Spleen (tissue), 11 donors: ENCODE data around the gene ZKSCAN4. TPM values are rescaled to one million over a fixed set of nuclear protein-coding genes. Genes with fewer than 3 reads are reported as not detected.

Experiments
- DNase-seq: peaks from one replicate; pipeline ENCODE4 v3.0.0-alpha.2; 2020
- H3K27ac ChIP-seq, 8 donors: fragments of 200-600 bp; sonication (generic) in 7 of 8; 1 replicate in 4 of 8; 2 replicates in 4 of 8; pipeline versions ENCODE4 v1.5.0 to v1.8.0; 2016 to 2021; ENCODE audit warnings: inconsistent platforms in 4 of 8, mild to moderate bottlenecking in 4 of 8, moderate library complexity in 1 of 8
- H3K27me3 ChIP-seq, 7 donors: fragments of 200-600 bp; sonication (generic) in 6 of 7; replicated peaks in 1 of 7; 1 replicate in 4 of 7; 2 replicates in 3 of 7; pipeline versions ENCODE4 v1.5.0 to v1.8.0; 2016 to 2021; ENCODE audit warnings: inconsistent platforms in 3 of 7, mild to moderate bottlenecking in 1 of 7
- H3K36me3 ChIP-seq, 6 donors: fragments of 200-600 bp; sonication (generic) in 5 of 6; 1 replicate in 4 of 6; 2 replicates in 2 of 6; pipeline versions ENCODE4 v1.5.0 to v1.8.0; 2016 to 2021; ENCODE audit warnings: inconsistent platforms in 2 of 6
- H3K4me1 ChIP-seq, 6 donors: fragments of 200-600 bp; sonication (generic) in 5 of 6; 1 replicate in 3 of 6; 2 replicates in 3 of 6; pipeline versions ENCODE4 v1.5.0 to v1.8.0; 2016 to 2021; ENCODE audit warnings: inconsistent platforms in 3 of 6
- H3K4me3 ChIP-seq, 8 donors: fragments of 200-600 bp; sonication (generic) in 7 of 8; 1 replicate in 4 of 8; 2 replicates in 4 of 8; pipeline versions ENCODE4 v1.5.0 to v1.8.0; 2016 to 2021; ENCODE audit warnings: inconsistent platforms in 4 of 8, mild to moderate bottlenecking in 4 of 8, moderate library complexity in 2 of 8
- H3K9me3 ChIP-seq, 8 donors: fragments of 200-600 bp; sonication (generic) in 7 of 8; 1 replicate in 4 of 8; 2 replicates in 4 of 8; pipeline versions ENCODE4 v1.5.0 to v1.8.0; 2016 to 2021; ENCODE audit warnings: inconsistent platforms in 4 of 8
- CTCF ChIP-seq, 11 experiments: fragments of 200-600 bp in 7 of 11; fragments of 450-650 bp in 4 of 11; sonication (generic) in 4 of 11; IDR thresholded peaks in 8 of 11; conservative IDR thresholded peaks in 3 of 11; 1 replicate in 7 of 11; 2 replicates in 4 of 11; pipeline versions ENCODE4 v1.4.0 to v1.8.0; 2016 to 2021; ENCODE audit warnings: antibody characterized with exemption in 11 of 11, inconsistent platforms in 4 of 11, mild to moderate bottlenecking in 1 of 11
- POLR2A ChIP-seq, 3 donors: fragments of 450-650 bp; IDR thresholded peaks; one replicate each; pipeline ENCODE4 v1.5.1; 2017; ENCODE audit warnings: antibody characterized with exemption in 3 of 3, mild to moderate bottlenecking in 1 of 3
- POLR2AphosphoS5 ChIP-seq, 3 donors: sonication (generic); formaldehyde crosslinking; IDR thresholded peaks; one replicate each; pipeline ENCODE4 v1.5.1; 2017; ENCODE audit warnings: antibody characterized with exemption in 3 of 3
- WGBS, 5 donors: extraction: QIAGEN DNeasy Blood & Tissue Kit in 3 of 5; methylation state at CpG; one replicate each; pipeline versions ENCODE4 v1.1.5 to v1.1.7; 2013 to 2018; 5-methylcytosine and 5-hydroxymethylcytosine counted together
- intact Hi-C: fragments of 100-400 bp; cut with DNase I; formaldehyde crosslinking; loops from one replicate; pipeline ENCODE4 v1.15.0; 2023; ENCODE audit warnings: low total_unique reads
- polyA plus RNA-seq, 3 donors: library from polyadenylated mRNA; stranded (reverse); fragments of 200-250 nt; gene quantifications; one replicate each; pipeline ENCODE4 v1.2.1, GENCODE V29; 2013
- total RNA-seq, 7 donors: library from RNA; depleted of rRNA in 3 of 7; stranded (reverse); fragments of >200 nt in 3 of 7; fragmentation: NEBNext Ultra II Directional in 4 of 7; extraction: Animal tissue kit (Norgen Biotek cat#: 25700) in 4 of 7; gene quantifications; one replicate each; pipeline versions ENCODE4 v1.1.0 to v1.2.1, GENCODE V29; 2016 to 2021
- donor health status: healthy with polysubstance abuse.
- donor health status: DM: no; HTN: no; CAD: no; lungs with moderate emphysema.
- donor health status: DM: no; HTN: no; CAD: no.
- donor health status: Bipolar disorder and iron deficiency.
- donor health status: healthy.
- donor health status: DM: no; HTN: no; CAD: no.
- donor health status: DM: yes; HTN: yes; CAD: no.

Gene ZKSCAN4
- total and polyA plus RNA-seq, 10 donors = 5.2 to 13.7 (median 11.0) TPM

- no peaks in the 10 kb centered on the region for H3K9me3 ChIP-seq
- 0 to 1% (median 0%) methylated on average over 6 to 25 of the region's 25 CpGs for whole genome bisulfite sequencing, 5 donors
- no peak for TF ChIP-seq CTCF (IDR thresholded peaks at IDR 0.05 in 8 of 11, conservative IDR thresholded peaks at IDR 0.05 in 3 of 11)
- peak in 1 of 3 donors; percentile 46 for TF ChIP-seq POLR2AphosphoS5 (IDR thresholded peaks at IDR 0.05)
- no peak for TF ChIP-seq POLR2A (IDR thresholded peaks at IDR 0.05)
- DNase-seq = peak; percentile 89
- peak overlapping the region; percentile 70 to 96 (median 88) for H3K4me3 ChIP-seq
- H3K27me3 ChIP-seq = peaks cover 0 to 6% (median 0%) of the 10 kb centered on the region in 7 donors
- H3K27ac ChIP-seq = peak overlapping the region in 7 of 8 donors; percentile 61 to 82 (median 77)
- H3K4me1 ChIP-seq = peaks cover 7 to 57% (median 31%) of the 10 kb centered on the region in 6 donors
- H3K36me3 ChIP-seq = peaks cover 3 to 31% (median 21%) of the 10 kb centered on the region in 6 donors
- intact Hi-C loops = no loop called here
These were observed 434 bp downstream of the ZKSCAN4 start for GRCh38 chr6:28251661-28252008.

GRCh38 chr6:28250747-28251146 is 1.3 kb downstream of the ZKSCAN4 start:
- intact Hi-C loops = no loop called here
- WGBS, 5 donors = 61 to 79% (median 72%) methylated on average over 2 of the region's 2 CpGs
- H3K4me1 ChIP-seq = peaks cover 7 to 57% (median 31%) of the 10 kb centered on the region in 6 donors
- H3K27ac ChIP-seq = no peak overlapping the region
- no peak for DNase-seq
- peaks cover 0 to under 1% (median 0%) of the 10 kb centered on the region in 7 donors for H3K27me3 ChIP-seq
- H3K4me3 ChIP-seq = peak overlapping the region in 6 of 8 donors; percentile 79 to 96 (median 88)
- no peaks in the 10 kb centered on the region for H3K9me3 ChIP-seq
- peaks cover 3 to 40% (median 30%) of the 10 kb centered on the region in 6 donors for H3K36me3 ChIP-seq
- TF ChIP-seq POLR2A (IDR thresholded peaks at IDR 0.05) (no peak), CTCF (IDR thresholded peaks at IDR 0.05 in 8 of 11, conservative IDR thresholded peaks at IDR 0.05 in 3 of 11) (no peak)

- H3K27ac ChIP-seq = no peak overlapping the region
- H3K4me3 ChIP-seq = no peak overlapping the region
- no peaks in the 10 kb centered on the region for H3K9me3 ChIP-seq
- H3K36me3 ChIP-seq = peaks cover 3 to 59% (median 48%) of the 10 kb centered on the region in 6 donors
- TF ChIP-seq POLR2A (IDR thresholded peaks at IDR 0.05) = no peak
- TF ChIP-seq POLR2AphosphoS5 (IDR thresholded peaks at IDR 0.05) = no peak
- no peak for TF ChIP-seq CTCF (IDR thresholded peaks at IDR 0.05 in 8 of 11, conservative IDR thresholded peaks at IDR 0.05 in 3 of 11)
- no peaks in the 10 kb centered on the region for H3K27me3 ChIP-seq
- intact Hi-C loops = no loop called here
- WGBS, 5 donors = 83 to 97% (median 91%) methylated on average over 1 of the region's 1 CpG
- H3K4me1 ChIP-seq = peaks cover 7 to 55% (median 31%) of the 10 kb centered on the region in 6 donors
- DNase-seq = no peak
These were observed 3.2 kb downstream of the ZKSCAN4 start for GRCh38 chr6:28248916-28249315.

DNA sequence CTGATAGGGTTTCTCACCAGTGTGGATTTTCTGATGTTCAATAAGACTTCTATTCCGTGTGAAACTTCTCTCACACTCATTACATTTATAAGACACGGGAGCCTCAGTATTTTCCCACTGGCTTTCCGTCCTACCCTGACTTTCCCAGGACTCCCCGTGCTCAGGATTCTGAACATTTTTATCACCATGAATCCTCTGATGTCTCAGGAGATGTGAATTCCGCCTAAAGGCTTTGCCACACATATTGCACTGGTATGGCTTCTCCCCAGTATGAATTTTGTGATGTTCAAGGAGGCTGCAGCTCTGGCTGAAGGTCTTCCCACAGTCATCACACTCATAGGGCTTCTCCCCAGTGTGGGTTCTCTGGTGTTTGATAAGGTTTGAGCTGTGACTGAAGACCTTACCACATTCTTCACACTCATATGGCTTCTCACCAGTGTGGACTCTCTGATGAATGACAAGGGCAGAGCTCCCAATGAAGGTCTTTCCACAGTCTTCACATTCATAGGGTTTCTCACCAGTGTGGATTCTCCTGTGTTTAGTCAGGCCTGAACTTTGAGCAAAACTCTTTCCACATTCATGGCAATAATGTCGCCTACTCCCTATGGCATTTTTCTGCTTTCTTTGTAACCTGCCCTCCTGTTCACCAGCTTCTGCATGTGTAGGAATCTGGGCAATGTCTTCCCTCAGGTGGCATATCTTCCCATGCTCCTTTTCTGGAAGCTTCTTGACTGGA is 6.7 kb downstream of the ZKSCAN4 start:
- H3K27me3 ChIP-seq = no peaks in the 10 kb centered on the region

More for the DNA sequence above, 6.7 kb downstream of the ZKSCAN4 start:
- TF ChIP-seq CTCF (IDR thresholded peaks at IDR 0.05 in 8 of 11, conservative IDR thresholded peaks at IDR 0.05 in 3 of 11) (no peak), POLR2A (IDR thresholded peaks at IDR 0.05) (no peak), POLR2AphosphoS5 (IDR thresholded peaks at IDR 0.05) (no peak)
- Histone ChIP-seq H3K9me3 (no peaks in the 10 kb centered on the region), H3K36me3 (peaks cover 3 to 62% (median 54%) of the 10 kb centered on the region in 6 donors), H3K4me3 (no peak overlapping the region), H3K4me1 (peaks cover 0 to 28% (median 11%) of the 10 kb centered on the region in 6 donors), H3K27ac (no peak overlapping the region)
- WGBS, 5 donors = 91 to 95% (median 93%) methylated on average over 6 of the region's 6 CpGs
- no peak for DNase-seq
- intact Hi-C loops = no loop called here
